ENCODE data around the gene LIPM.

Gene LIPM

GRCh38 chr10:88754287-88754686 lies 48.2 kb upstream of the LIPM start (continued):
- TF ChIP-seq, protein P1, sequence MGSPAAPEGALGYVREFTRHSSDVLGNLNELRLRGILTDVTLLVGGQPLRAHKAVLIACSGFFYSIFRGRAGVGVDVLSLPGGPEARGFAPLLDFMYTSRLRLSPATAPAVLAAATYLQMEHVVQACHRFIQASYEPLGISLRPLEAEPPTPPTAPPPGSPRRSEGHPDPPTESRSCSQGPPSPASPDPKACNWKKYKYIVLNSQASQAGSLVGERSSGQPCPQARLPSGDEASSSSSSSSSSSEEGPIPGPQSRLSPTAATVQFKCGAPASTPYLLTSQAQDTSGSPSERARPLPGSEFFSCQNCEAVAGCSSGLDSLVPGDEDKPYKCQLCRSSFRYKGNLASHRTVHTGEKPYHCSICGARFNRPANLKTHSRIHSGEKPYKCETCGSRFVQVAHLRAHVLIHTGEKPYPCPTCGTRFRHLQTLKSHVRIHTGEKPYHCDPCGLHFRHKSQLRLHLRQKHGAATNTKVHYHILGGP (tag by site-specific recombination; IDR thresholded peaks at IDR 0.05): no peak
- no peak for TF ChIP-seq ZNF654 (tag by site-specific recombination; IDR thresholded peaks at IDR 0.05; ENCODE audit: low read depth)
- TF ChIP-seq ZNF561 (tag by site-specific recombination; IDR thresholded peaks at IDR 0.05; ENCODE audit: borderline replicate concordance): no peak
- TF ChIP-seq TCF7L2 (IDR thresholded peaks at IDR 0.05; ENCODE audit: borderline replicate concordance, low read depth, low read length): no peak
- no peak for TF ChIP-seq ZNF76 (tag by site-specific recombination; IDR thresholded peaks at IDR 0.05; ENCODE audit: borderline replicate concordance, low read depth)

- TF ChIP-seq ZNF16 (tag by site-specific recombination; IDR thresholded peaks at IDR 0.05; ENCODE audit: low read depth) (no peak), ZNF518A (tag by site-specific recombination; conservative IDR thresholded peaks at IDR 0.05; ENCODE audit: low read depth) (no peak), HOXC10 (CRISPR knock-in tag; IDR thresholded peaks at IDR 0.05) (no peak), ZNF610 (tag by site-specific recombination; IDR thresholded peaks at IDR 0.05; ENCODE audit: borderline replicate concordance) (no peak), ZBTB21 (tag by site-specific recombination; IDR thresholded peaks at IDR 0.05) (no peak), ZNF341 (tag by site-specific recombination; IDR thresholded peaks at IDR 0.05; ENCODE audit: low read depth) (no peak), ZNF174 (tag by site-specific recombination; IDR thresholded peaks at IDR 0.05) (no peak), ZNF112 (tag by site-specific recombination; IDR thresholded peaks at IDR 0.05) (no peak), SP7 (tag by site-specific recombination; IDR thresholded peaks at IDR 0.05) (no peak), ZNF274 (IDR thresholded peaks at IDR 0.05; ENCODE audit: low read length) (no peak), ZNF274 (tag by site-specific recombination; IDR thresholded peaks at IDR 0.05; ENCODE audit: borderline replicate concordance) (no peak), SP2 (tag by site-specific recombination; IDR thresholded peaks at IDR 0.05) (no peak), MZF1 (tag by site-specific recombination; IDR thresholded peaks at IDR 0.05; ENCODE audit: borderline replicate concordance) (no peak), ZNF23 (tag by site-specific recombination; IDR thresholded peaks at IDR 0.05; ENCODE audit: borderline replicate concordance) (no peak), ZNF266 (tag by site-specific recombination; IDR thresholded peaks at IDR 0.05; ENCODE audit: low read depth) (no peak)
Measured at GRCh38 chr10:88755753-88756152, 46.8 kb upstream of the LIPM start.

More at GRCh38 chr10:88755753-88756152, 46.8 kb upstream of the LIPM start:
- no peaks in the 10 kb centered on the region for H3K4me1 ChIP-seq (ENCODE audit: control insufficient read depth, insufficient read depth, low read length)
- H3K36me3 ChIP-seq (ENCODE audit: control insufficient read depth in 2 of 2, insufficient read depth in 1 of 2, low read length in 2 of 2): no peaks in the 10 kb centered on the region
- H3K9me3 ChIP-seq (ENCODE audit: control insufficient read depth, insufficient read depth, low read depth, low read length): no peaks in the 10 kb centered on the region
- ChIA-PET CTCF (interaction anchor here (0.5 kb wide), 1 partner anchor 11 kb away, joined by 3 read pairs; no protein-coding TSS in a partner anchor), POLR2A (no interaction called here)
- no peak overlapping the region for H3K27ac ChIP-seq (ENCODE audit: extremely low read depth, low read depth, low read length)
- no peak overlapping the region for H3K4me3 ChIP-seq (ENCODE audit: low read depth, low read length)

Measured in HEK293 (cell line).